Gastroesophageal sphincter (tissue), 4 donors: ENCODE data around the gene NPDC1. TPM values are rescaled to one million over a fixed set of nuclear protein-coding genes. Genes with fewer than 3 reads are reported as not detected.

Experiments
- ATAC-seq: fragments of 150-250 bp; one replicate; pipeline ENCODE4 v1.9.1; 2016; ENCODE audit warnings: mild to moderate bottlenecking, moderate library complexity
- H3K27ac ChIP-seq, 4 donors: fragments of 200-600 bp; sonication (generic) in 3 of 4; 1 replicate in 3 of 4; 2 replicates in 1 of 4; pipeline ENCODE4 v1.5.1; 2016 to 2019
- H3K27me3 ChIP-seq: fragments of 200-600 bp; sonication (generic); one replicate; pipeline ENCODE4 v1.5.1; 2019
- H3K36me3 ChIP-seq, 2 donors: fragments of 200-600 bp; sonication (generic); one replicate each; pipeline ENCODE4 v1.5.1; 2019; ENCODE audit warnings: control low read depth in 1 of 2
- H3K4me1 ChIP-seq, 3 donors: fragments of 200-600 bp; sonication (generic); 1 replicate in 2 of 3; 2 replicates in 1 of 3; pipeline ENCODE4 v1.5.1; 2016 to 2019; ENCODE audit warnings: control low read depth in 2 of 3
- H3K4me3 ChIP-seq, 2 donors: fragments of 200-600 bp; sonication (generic); one replicate each; pipeline ENCODE4 v1.5.1; 2019; ENCODE audit warnings: mild to moderate bottlenecking in 1 of 2, moderate library complexity in 1 of 2
- H3K9me3 ChIP-seq, 3 donors: fragments of 200-600 bp; sonication (generic); one replicate each; pipeline ENCODE4 v1.5.1; 2017 to 2019; ENCODE audit warnings: control low read depth in 2 of 3
- CTCF ChIP-seq, 4 experiments: fragments of 200-600 bp in 2 of 4; fragments of 450-650 bp in 2 of 4; sonication (generic) in 1 of 4; IDR thresholded peaks; one replicate each; pipeline ENCODE4 v1.5.1; 2017 to 2019; ENCODE audit warnings: antibody characterized with exemption in 4 of 4, mild to moderate bottlenecking in 2 of 4, moderate library complexity in 2 of 4
- EP300 ChIP-seq: sonication (generic); formaldehyde crosslinking; IDR thresholded peaks from one replicate; pipeline ENCODE4 v1.6.1; 2017; ENCODE audit warnings: antibody characterized with exemption, mild to moderate bottlenecking
- POLR2A ChIP-seq, 2 donors: fragments of 450-650 bp; IDR thresholded peaks; one replicate each; pipeline ENCODE4 v1.6.1; 2017; ENCODE audit warnings: antibody characterized with exemption in 2 of 2, mild to moderate bottlenecking in 2 of 2, moderate library complexity in 1 of 2
- POLR2AphosphoS5 ChIP-seq: sonication (generic); formaldehyde crosslinking; IDR thresholded peaks from one replicate; pipeline ENCODE4 v1.6.1; 2017; ENCODE audit warnings: antibody characterized with exemption
- WGBS, 2 donors: methylation state at CpG; one replicate each; pipeline ENCODE4 v1.1.5; 2018; ENCODE audit warnings: low coverage in 1 of 2; 5-methylcytosine and 5-hydroxymethylcytosine counted together
- total RNA-seq, 4 donors: library from RNA; depleted of rRNA; stranded (reverse); fragments of >200 nt; gene quantifications; one replicate each; pipeline ENCODE4 v1.1.0, GENCODE V29; 2016

The NPDC1 gene
- total RNA-seq, 4 donors from 2014 or later, result 50.4 to 69.9 (median 59.5) TPM

GRCh38 chr9:136995362-136995761 is 50.6 kb downstream of the NPDC1 start:
- no CpG with 5 or more reads among the region's 30 CpGs for WGBS, 2 donors
- Histone ChIP-seq H3K9me3 (no peaks in the 10 kb centered on the region), H3K4me3 (peak overlapping the region in 1 of 2 donors; percentile 28), H3K27ac (peak overlapping the region in 1 of 4 donors; percentile 35), H3K27me3 (peaks cover 58% of the 10 kb centered on the region), H3K4me1 (peaks cover 0 to 53% (median 31%) of the 10 kb centered on the region in 3 donors), H3K36me3 (peaks cover 0 to 18% of the 10 kb centered on the region in 2 donors)
- TF ChIP-seq CTCF (IDR thresholded peaks at IDR 0.05) (no peak), EP300 (no peak), POLR2AphosphoS5 (no peak), POLR2A (IDR thresholded peaks at IDR 0.05) (no peak)
- no peak for ATAC-seq

- WGBS, 2 donors, result no CpG with 5 or more reads among the region's 40 CpGs
- Histone ChIP-seq H3K27ac (no peak overlapping the region), H3K4me3 (peak overlapping the region in 1 of 2 donors; percentile 28), H3K36me3 (peaks cover 0 to 18% of the 10 kb centered on the region in 2 donors), H3K4me1 (peaks cover 0 to 53% (median 31%) of the 10 kb centered on the region in 3 donors), H3K27me3 (peaks cover 55% of the 10 kb centered on the region), H3K9me3 (no peaks in the 10 kb centered on the region)
- TF ChIP-seq EP300 (no peak), CTCF (IDR thresholded peaks at IDR 0.05) (no peak), POLR2A (IDR thresholded peaks at IDR 0.05) (no peak), POLR2AphosphoS5 (no peak)
- no peak for ATAC-seq
Measured at GRCh38 chr9:136994888-136995230, 51.1 kb downstream of the NPDC1 start.

GRCh38 chr9:136994180-136994887 is 51.6 kb downstream of the NPDC1 start:
- ATAC-seq, result no peak
- no CpG with 5 or more reads among the region's 54 CpGs for WGBS, 2 donors
- peaks cover 54% of the 10 kb centered on the region for H3K27me3 ChIP-seq
- H3K27ac ChIP-seq, result no peak overlapping the region
- no peak for TF ChIP-seq CTCF (IDR thresholded peaks at IDR 0.05)
- no peak for TF ChIP-seq POLR2A (IDR thresholded peaks at IDR 0.05)
- TF ChIP-seq POLR2AphosphoS5, result no peak
- TF ChIP-seq EP300, result no peak
- peaks cover 0 to 53% (median 31%) of the 10 kb centered on the region in 3 donors for H3K4me1 ChIP-seq
- H3K36me3 ChIP-seq, result peaks cover 0 to 18% of the 10 kb centered on the region in 2 donors
- H3K4me3 ChIP-seq, result peak overlapping the region in 1 of 2 donors; percentile 28
- no peaks in the 10 kb centered on the region for H3K9me3 ChIP-seq

- no peak for ATAC-seq
- Histone ChIP-seq H3K27ac (peak overlapping the region in 3 of 4 donors; percentile 90 to 96 (median 95)), H3K4me1 (peaks cover 0 to 53% (median 31%) of the 10 kb centered on the region in 3 donors), H3K36me3 (peaks cover 0 to 18% of the 10 kb centered on the region in 2 donors), H3K4me3 (peak overlapping the region; percentile 67 to 80), H3K9me3 (no peaks in the 10 kb centered on the region), H3K27me3 (peaks cover 47% of the 10 kb centered on the region)
- no peak for TF ChIP-seq EP300
- no peak for TF ChIP-seq CTCF (IDR thresholded peaks at IDR 0.05)
- TF ChIP-seq POLR2A (IDR thresholded peaks at IDR 0.05), result no peak
- no peak for TF ChIP-seq POLR2AphosphoS5
- WGBS, 2 donors, result 70% methylated on average over 2 of the region's 18 CpGs; no CpG with 5 or more reads in 1 of the 2 donors
Measured at GRCh38 chr9:136992819-136993369, 53.1 kb downstream of the NPDC1 start.
